Naive thymus-derived CD4-positive, alpha-beta T cell (primary cell): Measurements from ENCODE around the gene ALKBH1. TPM values are rescaled to one million over a fixed set of nuclear protein-coding genes. Genes with fewer than 3 reads are reported as not detected.

Experiments used
- ATAC-seq: fragments of 150-1000 bp; cut with Tn5 transposase; 2 replicates; pipeline ENCODE4 v1.10.0; 2021; ENCODE audit warnings: mild to moderate bottlenecking, moderate library complexity
- CTCF ChIA-PET: fragments of 350-600 bp; sonication (Branson Sonifier 250); formaldehyde crosslinking; loops from one replicate; lab custom pipeline; 2021; ENCODE audit warnings: antibody characterized with exemption; lab: Charles Lee
- POLR2A ChIA-PET: fragments of 350-600 bp; sonication (Branson Sonifier 250); formaldehyde crosslinking; loops from one replicate; lab custom pipeline; 2021; ENCODE audit warnings: antibody characterized with exemption, inconsistent platforms; lab: Charles Lee
- DNase-seq, 9 donors: peaks; one replicate each; pipeline versions ENCODE4 v3.0.0 to v3.0.0-alpha.2; 2020 to 2022; ENCODE audit warnings: mixed read lengths in 1 of 9
- H3K27ac ChIP-seq: one replicate; pipeline ENCODE4 v1.7.0; 2013; ENCODE audit warnings: mild to moderate bottlenecking, low read depth, low read length, moderate library complexity
- H3K27me3 ChIP-seq, 2 donors: one replicate each; pipeline ENCODE4 v1.7.0; 2013; ENCODE audit warnings: low read length in 2 of 2, mild to moderate bottlenecking in 2 of 2, moderate library complexity in 2 of 2; ENCODE audit not compliant: control insufficient read depth in 2 of 2, insufficient read depth in 2 of 2
- H3K36me3 ChIP-seq, 3 experiments: 1 replicate in 2 of 3; 2 replicates in 1 of 3; pipeline ENCODE4 v1.7.0; 2013; ENCODE audit warnings: low read length in 3 of 3, mild to moderate bottlenecking in 3 of 3, moderate library complexity in 1 of 3; ENCODE audit not compliant: insufficient read depth in 3 of 3, control insufficient read depth in 2 of 3
- H3K4me1 ChIP-seq, 2 donors: one replicate each; pipeline ENCODE4 v1.7.0; 2013; ENCODE audit warnings: low read length in 2 of 2, mild to moderate bottlenecking in 2 of 2, moderate library complexity in 1 of 2; ENCODE audit not compliant: control insufficient read depth in 2 of 2, insufficient read depth in 2 of 2
- H3K4me3 ChIP-seq: 2 replicates; pipeline ENCODE4 v1.7.0; 2013; ENCODE audit warnings: mild to moderate bottlenecking, low read length
- H3K9me3 ChIP-seq, 3 experiments: 1 replicate in 2 of 3; 2 replicates in 1 of 3; pipeline ENCODE4 v1.7.0; 2013; ENCODE audit warnings: low read length in 3 of 3; ENCODE audit not compliant: control insufficient read depth in 2 of 3
- H3K27ac Mint-ChIP-seq, 9 donors: one replicate each; pipeline ENCODE4 v1.8.0; 2020 to 2022; ENCODE audit warnings: mixed read lengths in 9 of 9, mild to moderate bottlenecking in 8 of 9, moderate library complexity in 5 of 9, inconsistent platforms in 2 of 9
- H3K27me3 Mint-ChIP-seq, 5 donors: one replicate each; pipeline ENCODE4 v1.8.0; 2021 to 2022; ENCODE audit warnings: mixed read lengths in 5 of 5, mild to moderate bottlenecking in 1 of 5
- H3K36me3 Mint-ChIP-seq, 5 donors: one replicate each; pipeline ENCODE4 v1.8.0; 2020 to 2022; ENCODE audit warnings: mixed read lengths in 5 of 5, mild to moderate bottlenecking in 3 of 5, inconsistent platforms in 1 of 5
- H3K4me1 Mint-ChIP-seq, 7 donors: one replicate each; pipeline ENCODE4 v1.8.0; 2020 to 2022; ENCODE audit warnings: mixed read lengths in 7 of 7, mild to moderate bottlenecking in 3 of 7, inconsistent platforms in 1 of 7
- H3K4me3 Mint-ChIP-seq, 10 donors: one replicate each; pipeline ENCODE4 v1.8.0; 2020 to 2022; ENCODE audit warnings: mild to moderate bottlenecking in 10 of 10, mixed read lengths in 10 of 10, moderate library complexity in 6 of 10, inconsistent platforms in 2 of 10
- H3K9me3 Mint-ChIP-seq, 11 donors: one replicate each; pipeline ENCODE4 v1.8.0; 2020 to 2022; ENCODE audit warnings: mixed read lengths in 11 of 11, mild to moderate bottlenecking in 4 of 11, inconsistent platforms in 1 of 11, moderate library complexity in 1 of 11
- intact Hi-C, 2 donors: fragments of 100-400 bp; cut with micrococcal nuclease; formaldehyde crosslinking; loops; one replicate each; pipeline ENCODE4 v1.15.1; 2023
- polyA plus RNA-seq, 2 donors: library from polyadenylated mRNA; unstranded; fragments of 300-500 nt; fragmentation: Illumina TruSeq; gene quantifications; one replicate each; pipeline ENCODE4 v1.2.3, GENCODE V29; 2021
- total RNA-seq, 6 experiments: library from RNA in 5 of 6; stranded (reverse) in 5 of 6; gene quantifications; 1 replicate in 5 of 6; 2 replicates in 1 of 6; pipeline ENCODE4 v1.2.3 and lab custom pipeline; 2021 to 2026

ALKBH1 gene
- total and polyA plus RNA-seq, 7 experiments from 2014 or later, result 7.6 to 20.3 (median 11.4) TPM

- Mint-ChIP-seq H3K9me3 (no peaks in the 10 kb centered on the region), H3K4me3 (no peak overlapping the region), H3K4me1 (peaks cover 5 to 26% (median 12%) of the 10 kb centered on the region in 7 donors), H3K36me3 (peaks cover 5 to 32% (median 26%) of the 10 kb centered on the region in 5 donors), H3K27ac (peak overlapping the region in 7 of 9 donors; percentile 18 to 72 (median 33)), H3K27me3 (no peaks in the 10 kb centered on the region)
- Histone ChIP-seq H3K4me3 (no peak overlapping the region), H3K27ac (no peak overlapping the region), H3K27me3 (no peaks in the 10 kb centered on the region), H3K36me3 (peaks cover 14 to 88% (median 27%) of the 10 kb centered on the region in 3 experiments), H3K4me1 (peaks cover 0 to 2% of the 10 kb centered on the region in 2 donors), H3K9me3 (no peaks in the 10 kb centered on the region)
- no peak for DNase-seq
- ATAC-seq, result no peak
- intact Hi-C loops, result no loop called here
- POLR2A ChIA-PET, result no interaction called here
- CTCF ChIA-PET, result no interaction called here
Measured at GRCh38 chr14:77714926-77715325, 7.1 kb upstream of the ALKBH1 start.

DNA sequence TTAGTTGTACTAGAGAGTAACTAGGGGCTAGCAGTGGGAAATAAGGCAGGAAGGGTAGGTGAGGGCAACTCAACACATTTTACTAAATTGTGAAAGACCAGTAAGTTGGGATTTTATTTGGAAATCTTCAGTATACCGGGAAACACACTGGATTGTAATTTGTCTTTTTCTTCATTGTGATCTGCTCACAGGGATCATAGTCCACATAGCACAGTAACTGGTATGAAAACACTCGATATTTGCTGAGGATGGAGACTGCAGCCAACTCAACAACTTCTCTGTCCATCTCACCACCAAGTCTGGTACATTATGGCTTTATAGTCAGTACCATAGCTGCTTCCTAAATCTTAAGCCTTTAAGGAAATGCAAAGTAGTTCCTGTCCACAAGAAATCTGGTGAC is 2.5 kb upstream of the ALKBH1 start:
- CTCF ChIA-PET, result no interaction called here
- Histone ChIP-seq H3K36me3 (peaks cover 14 to 49% (median 19%) of the 10 kb centered on the region in 3 experiments), H3K27ac (peak overlapping the region; percentile 1), H3K27me3 (no peaks in the 10 kb centered on the region), H3K9me3 (no peaks in the 10 kb centered on the region), H3K4me3 (no peak overlapping the region), H3K4me1 (peaks cover 22 to 24% of the 10 kb centered on the region in 2 donors)
- intact Hi-C loops, result no loop called here
- Mint-ChIP-seq H3K27me3 (no peaks in the 10 kb centered on the region), H3K9me3 (no peaks in the 10 kb centered on the region), H3K4me3 (peak overlapping the region in 8 of 10 donors; percentile 1 to 91 (median 20)), H3K4me1 (peaks cover 26 to 64% (median 45%) of the 10 kb centered on the region in 7 donors), H3K27ac (peak overlapping the region in 3 of 9 donors; percentile 23 to 80 (median 63)), H3K36me3 (peaks cover 11 to 28% (median 15%) of the 10 kb centered on the region in 5 donors)
- ATAC-seq (no peak), DNase-seq (no peak)
- POLR2A ChIA-PET, result interaction anchor here (0.5 kb wide), 1 partner anchor 8 kb away, joined by 3 read pairs; no protein-coding TSS in a partner anchor

DNA sequence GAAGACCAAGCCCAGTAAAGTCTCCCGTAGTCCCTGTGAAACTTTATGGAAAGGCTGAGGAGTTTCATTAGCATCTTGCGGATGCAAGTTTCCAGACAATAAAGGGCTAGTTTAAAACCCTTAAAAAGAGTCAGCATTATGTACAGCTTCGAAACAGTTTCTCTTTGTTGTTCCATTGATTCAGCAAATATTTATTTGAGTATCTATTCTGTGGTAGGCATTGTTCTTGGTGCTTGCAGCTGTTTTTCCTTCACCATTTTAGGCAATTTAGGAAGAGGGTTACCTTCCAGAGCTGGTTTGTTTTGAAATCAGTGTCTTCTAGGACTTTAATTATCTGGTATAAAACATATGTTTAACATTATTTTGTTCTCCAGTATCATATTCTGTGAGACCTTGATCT is 1.6 kb upstream of the ALKBH1 start:
- H3K27ac ChIP-seq, result peak overlapping the region; percentile 24
- CTCF ChIA-PET, result no interaction called here
- H3K27me3 ChIP-seq, result no peaks in the 10 kb centered on the region
- ATAC-seq, result no peak
- intact Hi-C loops, result loop anchor here (2.0 to 10.0 kb wide), 6 partner anchors 117 to 1557 kb away; partner anchors contain the start of genes ANGEL1 (in 1 of the 2) and GPATCH2L (in 1 of the 2)
- Mint-ChIP-seq H3K4me1 (peaks cover 26 to 61% (median 44%) of the 10 kb centered on the region in 7 donors), H3K36me3 (peaks cover 6 to 20% (median 10%) of the 10 kb centered on the region in 5 donors), H3K9me3 (no peaks in the 10 kb centered on the region), H3K27me3 (no peaks in the 10 kb centered on the region), H3K27ac (peak overlapping the region in 8 of 9 donors; percentile 13 to 95 (median 78)), H3K4me3 (peak overlapping the region; percentile 86 to 98 (median 94))
- POLR2A ChIA-PET, result interaction anchor here (0.5 kb wide), 1 partner anchor 89 kb away, joined by 3 read pairs; no protein-coding TSS in a partner anchor
- DNase-seq, result no peak
- peak overlapping the region; percentile 88 for H3K4me3 ChIP-seq
- peaks cover 22 to 24% of the 10 kb centered on the region in 2 donors for H3K4me1 ChIP-seq
- peaks cover 8 to 42% (median 12%) of the 10 kb centered on the region in 3 experiments for H3K36me3 ChIP-seq
- H3K9me3 ChIP-seq, result no peaks in the 10 kb centered on the region

DNA sequence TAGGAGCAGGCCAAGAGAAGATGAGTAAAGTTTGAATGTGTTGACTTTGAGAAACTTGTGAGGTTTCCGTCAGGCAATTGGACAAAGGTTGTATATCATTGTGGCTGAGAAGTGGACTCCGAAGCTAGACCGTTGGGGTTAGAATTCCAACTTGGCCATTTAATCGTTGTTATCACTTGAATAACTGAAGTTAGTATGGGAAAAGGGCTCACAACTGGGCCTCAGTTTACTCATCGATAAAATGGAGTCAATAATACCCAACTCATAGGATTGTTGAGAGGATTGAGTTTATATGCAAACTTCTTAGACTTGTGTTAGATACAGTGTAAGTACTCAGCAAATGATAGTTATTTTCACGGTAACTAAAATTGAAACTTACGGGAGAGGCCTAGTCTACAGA is 926 bp upstream of the ALKBH1 start:
- peak overlapping the region; percentile 79 for H3K27ac ChIP-seq

DNA sequence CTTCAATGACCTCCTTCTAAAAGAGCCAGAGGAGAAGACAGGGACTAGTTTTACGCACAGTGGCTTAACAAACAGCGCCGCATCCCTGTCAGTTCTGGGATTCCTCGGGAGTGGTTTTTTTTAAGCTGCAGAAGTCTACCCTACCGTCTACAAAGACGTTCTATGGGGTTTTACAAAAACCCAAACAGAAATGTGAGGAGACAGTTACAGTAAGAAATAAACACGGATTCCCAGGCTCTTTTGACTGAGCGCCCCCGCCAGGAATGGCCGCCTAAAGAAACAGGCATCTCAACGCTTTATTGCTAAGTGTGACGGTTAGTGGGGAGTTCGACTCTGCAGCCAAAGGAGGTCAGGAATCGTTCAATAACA is 484 bp downstream of the ALKBH1 start:
- Histone ChIP-seq H3K27ac (peak overlapping the region; percentile 79), H3K4me3 (peak overlapping the region; percentile 88), H3K9me3 (no peaks in the 10 kb centered on the region), H3K4me1 (peaks cover 22 to 24% of the 10 kb centered on the region in 2 donors), H3K27me3 (no peaks in the 10 kb centered on the region), H3K36me3 (peaks cover 3 to 47% (median 17%) of the 10 kb centered on the region in 3 experiments)
- intact Hi-C loops, result loop anchor here (5.0 to 10.0 kb wide), 4 partner anchors 140 to 1555 kb away; partner anchors contain the start of gene GPATCH2L (in 1 of the 2)
- no peaks in the 10 kb centered on the region for H3K27me3 Mint-ChIP-seq
- H3K27ac Mint-ChIP-seq, result peak overlapping the region; percentile 91 to 99 (median 94)
- ATAC-seq, result peak; percentile 34
- peaks cover 0 to 24% (median 16%) of the 10 kb centered on the region in 5 donors for H3K36me3 Mint-ChIP-seq
- peak overlapping the region; percentile 86 to 98 (median 94) for H3K4me3 Mint-ChIP-seq
- peaks cover 26 to 55% (median 44%) of the 10 kb centered on the region in 7 donors for H3K4me1 Mint-ChIP-seq
- peak in 1 of 9 donors; percentile 16 for DNase-seq
- POLR2A ChIA-PET, result interaction anchor here (1.3 to 1.6 kb wide), 2 partner anchors 249 to 330 kb away, joined by 3 to 7 read pairs; partner anchors contain the start of genes AHSA1, SAMD15 and TMED8
- H3K9me3 Mint-ChIP-seq, result no peaks in the 10 kb centered on the region
- CTCF ChIA-PET, result interaction anchor here (1.5 kb wide), 1 partner anchor 13 kb away, joined by 3 read pairs; no protein-coding TSS in a partner anchor

More for the DNA sequence above, 926 bp upstream of the ALKBH1 start:
- H3K4me1 Mint-ChIP-seq, result peaks cover 26 to 64% (median 44%) of the 10 kb centered on the region in 7 donors
- DNase-seq (no peak), ATAC-seq (no peak)
- no peaks in the 10 kb centered on the region for H3K27me3 Mint-ChIP-seq
- Histone ChIP-seq H3K9me3 (no peaks in the 10 kb centered on the region), H3K36me3 (peaks cover 3 to 44% (median 17%) of the 10 kb centered on the region in 3 experiments), H3K27me3 (no peaks in the 10 kb centered on the region), H3K4me1 (peaks cover 22 to 24% of the 10 kb centered on the region in 2 donors), H3K4me3 (peak overlapping the region; percentile 88)
- H3K27ac Mint-ChIP-seq, result peak overlapping the region; percentile 91 to 99 (median 94)
- no peaks in the 10 kb centered on the region for H3K9me3 Mint-ChIP-seq
- ChIA-PET CTCF (no interaction called here), POLR2A (interaction anchor here (0.5 to 1.2 kb wide), 12 partner anchors 8 to 161 kb away, joined by 3 to 8 read pairs (median 3); partner anchors contain the start of gene SNW1)
- H3K4me3 Mint-ChIP-seq, result peak overlapping the region; percentile 86 to 98 (median 94)
- peaks cover 6 to 24% (median 16%) of the 10 kb centered on the region in 5 donors for H3K36me3 Mint-ChIP-seq
- intact Hi-C loops, result loop anchor here (1.0 to 10.0 kb wide), 14 partner anchors 53 to 1556 kb away; partner anchors contain the start of genes ADCK1 (in 2 of the 2), SAMD15 (in 2 of the 2), SNW1 (in 2 of the 2) and SPTLC2 (in 2 of the 2)

GRCh38 chr14:77691259-77691658 is 16.6 kb downstream of the ALKBH1 start:
- peaks cover 0 to 8% (median 0%) of the 10 kb centered on the region in 7 donors for H3K4me1 Mint-ChIP-seq
- H3K27me3 Mint-ChIP-seq, result no peaks in the 10 kb centered on the region
- H3K4me3 ChIP-seq, result no peak overlapping the region
- ATAC-seq (no peak), DNase-seq (no peak)
- peaks cover 16 to 65% (median 41%) of the 10 kb centered on the region in 5 donors for H3K36me3 Mint-ChIP-seq
- no peaks in the 10 kb centered on the region for H3K27me3 ChIP-seq
- H3K9me3 ChIP-seq, result no peaks in the 10 kb centered on the region
- H3K4me3 Mint-ChIP-seq, result no peak overlapping the region
- H3K27ac Mint-ChIP-seq, result no peak overlapping the region
- H3K27ac ChIP-seq, result no peak overlapping the region
- POLR2A ChIA-PET, result interaction anchor here (0.6 kb wide), 1 partner anchor 111 kb away, joined by 3 read pairs; no protein-coding TSS in a partner anchor
- CTCF ChIA-PET, result no interaction called here
- peaks cover 0 to 66% (median 11%) of the 10 kb centered on the region in 3 experiments for H3K36me3 ChIP-seq
- intact Hi-C loops, result no loop called here
- H3K9me3 Mint-ChIP-seq, result no peaks in the 10 kb centered on the region
- no peaks in the 10 kb centered on the region for H3K4me1 ChIP-seq
